ENCODE measurements around the gene DZIP1L. TPM values are rescaled to one million over a fixed set of nuclear protein-coding genes. Genes with fewer than 3 reads are reported as not detected.

DZIP1L gene
- total RNA-seq, 1 experiment from 2014 or later, result 10.4 TPM

- Histone ChIP-seq H3K23me2 (ENCODE audit: insufficient read length, low read depth, low read length, poor library complexity, severe bottlenecking) (no peaks in the 10 kb centered on the region), H2BK15ac (ENCODE audit: low read depth, low read length) (no peak overlapping the region), H2BK20ac (ENCODE audit: low read depth, low read length, poor library complexity, severe bottlenecking) (no peak overlapping the region), H3K9me3 (ENCODE audit: control insufficient read depth, low read depth, low read length) (no peaks in the 10 kb centered on the region), H4K5ac (ENCODE audit: insufficient read length, low read depth, low read length) (no peak overlapping the region), H3T11ph (ENCODE audit: low read length) (no peak overlapping the region), H2BK5ac (ENCODE audit: insufficient read length, low read length) (no peak overlapping the region), H2AFZ (ENCODE audit: low read length) (no peak overlapping the region), H3K4me2 (ENCODE audit: insufficient read depth, insufficient read length, low read length) (no peak overlapping the region), H3K23ac (ENCODE audit: insufficient read length, low read depth, low read length) (no peak overlapping the region), H3K27me3 (ENCODE audit: insufficient read depth, low read length) (no peaks in the 10 kb centered on the region), H2AK5ac (ENCODE audit: insufficient read length, low read length) (no peak overlapping the region), H3K18ac (ENCODE audit: insufficient read length, low read depth, low read length) (no peak overlapping the region), H4K8ac (replicated peaks; ENCODE audit: insufficient read length, low read depth, low read length) (no peak overlapping the region), H2BK12ac (ENCODE audit: insufficient read length, low read depth, low read length) (no peak overlapping the region), H3K4me1 (ENCODE audit: insufficient read depth, low read length) (no peaks in the 10 kb centered on the region), H3K9ac (ENCODE audit: extremely low read depth, insufficient read length, low read length) (no peak overlapping the region), H3K79me1 (ENCODE audit: insufficient read depth, low read depth, low read length, poor library complexity, severe bottlenecking) (no peaks in the 10 kb centered on the region), H2BK120ac (ENCODE audit: low read depth, low read length, poor library complexity, severe bottlenecking) (no peak overlapping the region), H3K14ac (ENCODE audit: insufficient read depth, low read length) (no peak overlapping the region), H3K56ac (ENCODE audit: insufficient read length, low read depth, low read length) (no peak overlapping the region), H3K27ac (ENCODE audit: insufficient read length, low read depth, low read length) (no peak overlapping the region), H3K79me2 (ENCODE audit: insufficient read depth, low read length) (no peaks in the 10 kb centered on the region), H4K20me1 (ENCODE audit: control insufficient read depth, insufficient read depth, insufficient read length) (no peaks in the 10 kb centered on the region), H4K91ac (ENCODE audit: insufficient read length, low read depth, low read length) (no peak overlapping the region), H3K4ac (ENCODE audit: low read depth, low read length) (no peak overlapping the region)
- TF ChIP-seq, protein P1, sequence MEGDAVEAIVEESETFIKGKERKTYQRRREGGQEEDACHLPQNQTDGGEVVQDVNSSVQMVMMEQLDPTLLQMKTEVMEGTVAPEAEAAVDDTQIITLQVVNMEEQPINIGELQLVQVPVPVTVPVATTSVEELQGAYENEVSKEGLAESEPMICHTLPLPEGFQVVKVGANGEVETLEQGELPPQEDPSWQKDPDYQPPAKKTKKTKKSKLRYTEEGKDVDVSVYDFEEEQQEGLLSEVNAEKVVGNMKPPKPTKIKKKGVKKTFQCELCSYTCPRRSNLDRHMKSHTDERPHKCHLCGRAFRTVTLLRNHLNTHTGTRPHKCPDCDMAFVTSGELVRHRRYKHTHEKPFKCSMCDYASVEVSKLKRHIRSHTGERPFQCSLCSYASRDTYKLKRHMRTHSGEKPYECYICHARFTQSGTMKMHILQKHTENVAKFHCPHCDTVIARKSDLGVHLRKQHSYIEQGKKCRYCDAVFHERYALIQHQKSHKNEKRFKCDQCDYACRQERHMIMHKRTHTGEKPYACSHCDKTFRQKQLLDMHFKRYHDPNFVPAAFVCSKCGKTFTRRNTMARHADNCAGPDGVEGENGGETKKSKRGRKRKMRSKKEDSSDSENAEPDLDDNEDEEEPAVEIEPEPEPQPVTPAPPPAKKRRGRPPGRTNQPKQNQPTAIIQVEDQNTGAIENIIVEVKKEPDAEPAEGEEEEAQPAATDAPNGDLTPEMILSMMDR (conservative IDR thresholded peaks at IDR 0.05), result no peak
- Mint-ChIP-seq H3K27ac (no peak overlapping the region), H3K36me3 (ENCODE audit: insufficient read depth in 1 of 3, low read depth in 3 of 3) (no peaks in the 10 kb centered on the region), H3K9me3 (no peaks in the 10 kb centered on the region; a peak in 1 of 5 replicates), H3K27me3 (ENCODE audit: low read depth) (peaks cover 3% of the 10 kb centered on the region; the same call in 1 of the 2 replicates), H3K4me3 (no peak overlapping the region), H3K4me1 (peaks cover 2 to 4% of the 10 kb centered on the region in 2 experiments; a peak in 3 of 4 replicates)
- DNase-seq, result no peak
- WGBS (ENCODE audit: extremely low coverage, insufficient read length, low lambda C conversion rate), result no CpG with 5 or more reads among the region's 2 CpGs
Observed at GRCh38 chr3:138137861-138138260, 22.5 kb upstream of the DZIP1L start.
